KMS-11 (cell line): ENCODE results near the gene CMTM7.

Source experiments
- H2AFZ ChIP-seq: fragments of 200-600 bp; sonication (generic); 2 replicates; pipeline ENCODE4 v1.6.1; 2016; ENCODE audit warnings: antibody characterized with exemption, mixed run types, low read depth
- H3K27ac ChIP-seq: fragments of 200-600 bp; sonication (generic); 2 replicates; pipeline ENCODE4 v1.6.1; 2016; ENCODE audit warnings: mild to moderate bottlenecking, mixed run types
- H3K27me3 ChIP-seq: fragments of 200-600 bp; sonication (generic); 2 replicates; pipeline ENCODE4 v1.6.1; 2017; ENCODE audit warnings: mild to moderate bottlenecking, low read depth, mixed run types, moderate library complexity; ENCODE audit not compliant: insufficient read depth
- H3K36me3 ChIP-seq: fragments of 200-600 bp; sonication (generic); 2 replicates; pipeline ENCODE4 v1.6.1; 2017; ENCODE audit warnings: mild to moderate bottlenecking, mixed run types; ENCODE audit not compliant: insufficient read depth
- H3K4me1 ChIP-seq: fragments of 200-600 bp; sonication (generic); 2 replicates; pipeline ENCODE4 v1.6.1; 2016; ENCODE audit warnings: mild to moderate bottlenecking, low read depth, mixed run types; ENCODE audit not compliant: poor library complexity, severe bottlenecking
- H3K4me2 ChIP-seq: fragments of 200-600 bp; sonication (generic); 2 replicates; pipeline ENCODE4 v1.7.0; 2016; ENCODE audit warnings: mild to moderate bottlenecking, mixed run types
- H3K4me3 ChIP-seq: fragments of 200-600 bp; sonication (generic); IDR thresholded peaks from 2 replicates; pipeline ENCODE4 v1.6.1; 2017; ENCODE audit warnings: low read depth, low read length, mixed read lengths; ENCODE audit not compliant: insufficient read depth
- H3K79me2 ChIP-seq: fragments of 200-600 bp; sonication (generic); 2 replicates; pipeline ENCODE4 v1.6.1; 2016; ENCODE audit warnings: low read depth, mixed run types; ENCODE audit not compliant: insufficient read depth
- H3K9ac ChIP-seq: fragments of 200-600 bp; sonication (generic); 2 replicates; pipeline ENCODE4 v1.6.1; 2016; ENCODE audit warnings: mild to moderate bottlenecking, mixed run types
- H4K20me1 ChIP-seq: fragments of 200-600 bp; sonication (generic); 2 replicates; pipeline ENCODE4 v1.6.1; 2016; ENCODE audit warnings: mild to moderate bottlenecking, mixed run types; ENCODE audit not compliant: insufficient read depth
- TF ChIP-seq, protein P1 (sequence below): fragments of 200-600 bp; sonication (generic); conservative IDR thresholded peaks from 2 replicates; pipeline ENCODE4 v1.6.1; 2017; ENCODE audit warnings: low read depth, mild to moderate bottlenecking, antibody characterized with exemption, low read length, moderate library complexity, mixed read lengths

Gene CMTM7

DNA sequence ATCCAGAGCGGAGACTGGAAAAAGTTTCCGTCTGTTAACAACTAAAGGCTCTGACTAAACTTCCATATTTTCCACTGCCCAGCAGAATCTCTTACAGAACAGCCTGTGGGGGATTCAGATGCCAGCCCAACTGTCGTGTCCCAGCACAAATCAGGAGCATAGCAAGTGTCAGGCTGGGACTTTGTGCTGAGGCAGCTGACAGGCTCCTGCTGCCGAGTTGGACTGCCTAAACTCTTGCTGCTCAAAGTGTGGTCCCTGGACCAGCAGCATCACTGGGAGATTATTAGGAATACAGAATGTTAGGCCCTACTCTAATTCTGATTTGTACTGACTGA is 31.2 kb upstream of the CMTM7 start:
- no peaks in the 10 kb centered on the region for H4K20me1 ChIP-seq
- H3K9ac ChIP-seq: no peak overlapping the region
- no peak overlapping the region for H2AFZ ChIP-seq
- H3K4me1 ChIP-seq: peaks cover 5% of the 10 kb centered on the region
- no peak overlapping the region for H3K27ac ChIP-seq
- H3K4me3 ChIP-seq: no peak overlapping the region
- TF ChIP-seq, protein P1, sequence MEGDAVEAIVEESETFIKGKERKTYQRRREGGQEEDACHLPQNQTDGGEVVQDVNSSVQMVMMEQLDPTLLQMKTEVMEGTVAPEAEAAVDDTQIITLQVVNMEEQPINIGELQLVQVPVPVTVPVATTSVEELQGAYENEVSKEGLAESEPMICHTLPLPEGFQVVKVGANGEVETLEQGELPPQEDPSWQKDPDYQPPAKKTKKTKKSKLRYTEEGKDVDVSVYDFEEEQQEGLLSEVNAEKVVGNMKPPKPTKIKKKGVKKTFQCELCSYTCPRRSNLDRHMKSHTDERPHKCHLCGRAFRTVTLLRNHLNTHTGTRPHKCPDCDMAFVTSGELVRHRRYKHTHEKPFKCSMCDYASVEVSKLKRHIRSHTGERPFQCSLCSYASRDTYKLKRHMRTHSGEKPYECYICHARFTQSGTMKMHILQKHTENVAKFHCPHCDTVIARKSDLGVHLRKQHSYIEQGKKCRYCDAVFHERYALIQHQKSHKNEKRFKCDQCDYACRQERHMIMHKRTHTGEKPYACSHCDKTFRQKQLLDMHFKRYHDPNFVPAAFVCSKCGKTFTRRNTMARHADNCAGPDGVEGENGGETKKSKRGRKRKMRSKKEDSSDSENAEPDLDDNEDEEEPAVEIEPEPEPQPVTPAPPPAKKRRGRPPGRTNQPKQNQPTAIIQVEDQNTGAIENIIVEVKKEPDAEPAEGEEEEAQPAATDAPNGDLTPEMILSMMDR: no peak
- H3K36me3 ChIP-seq: no peaks in the 10 kb centered on the region
- H3K4me2 ChIP-seq: no peak overlapping the region
- no peaks in the 10 kb centered on the region for H3K27me3 ChIP-seq
- no peaks in the 10 kb centered on the region for H3K79me2 ChIP-seq

DNA sequence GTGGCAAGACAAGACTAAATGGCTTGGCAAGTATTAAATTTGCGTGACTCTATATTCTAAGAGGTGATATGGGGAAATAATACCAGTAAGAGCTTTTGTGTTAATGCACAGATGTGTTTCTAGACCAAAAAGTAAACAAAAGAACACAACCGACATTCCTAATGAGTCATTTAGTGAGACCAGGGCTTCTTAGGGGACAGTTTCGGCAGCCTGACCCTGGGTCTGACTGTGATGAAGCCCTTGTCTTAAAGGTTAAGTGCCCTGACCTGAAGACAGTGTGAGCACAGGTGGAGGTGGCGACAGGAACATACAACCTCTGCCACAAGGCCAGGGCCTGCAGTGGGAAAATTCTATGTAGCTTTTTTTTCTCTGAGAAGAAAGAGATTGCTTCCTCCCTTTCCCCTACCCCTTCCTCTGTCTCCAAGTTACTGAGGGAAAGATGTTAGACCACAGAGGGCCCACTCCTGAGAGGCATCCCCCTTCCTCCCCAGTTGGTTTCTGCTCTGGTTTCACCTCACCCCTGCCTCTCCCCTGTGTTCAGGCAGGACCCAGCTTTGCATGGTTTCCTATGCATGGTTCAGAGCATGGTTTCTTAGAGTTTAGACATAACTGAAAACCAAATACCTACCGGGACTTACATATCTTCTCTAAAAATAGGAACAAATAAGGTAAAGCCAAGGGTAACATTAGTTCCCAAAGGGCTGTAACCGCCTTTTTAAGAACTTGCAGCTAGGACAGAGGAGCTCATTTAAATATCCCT is 24.8 kb upstream of the CMTM7 start:
- Histone ChIP-seq H3K4me3 (no peak overlapping the region), H3K27me3 (no peaks in the 10 kb centered on the region), H4K20me1 (no peaks in the 10 kb centered on the region), H3K4me1 (peaks cover 52% of the 10 kb centered on the region), H3K79me2 (no peaks in the 10 kb centered on the region), H2AFZ (no peak overlapping the region; the same call in 1 of the 2 replicates), H3K36me3 (no peaks in the 10 kb centered on the region), H3K9ac (no peak overlapping the region), H3K27ac (peak overlapping the region; percentile 63), H3K4me2 (peak overlapping the region; percentile 63)
- TF ChIP-seq, protein P1: no peak

DNA sequence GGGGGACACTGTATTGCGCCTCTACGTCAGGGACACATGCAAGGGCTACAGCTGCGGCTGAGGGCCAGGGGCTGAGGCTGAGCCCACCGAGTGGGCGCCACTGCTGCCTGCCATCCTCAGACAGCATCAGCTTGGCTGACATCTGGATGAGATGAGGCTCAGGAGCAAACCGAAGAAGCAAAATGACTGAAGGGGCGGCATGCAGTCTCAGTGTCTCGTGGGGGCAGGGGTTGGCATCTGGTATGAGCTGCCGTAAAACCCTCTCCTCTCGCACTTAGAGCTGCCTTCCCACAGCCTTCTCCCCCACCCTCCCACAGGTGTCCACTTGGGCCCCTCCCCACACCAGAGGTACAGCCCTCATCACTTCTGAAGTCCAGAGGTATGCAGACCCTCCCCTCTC is 24.2 kb upstream of the CMTM7 start:
- Histone ChIP-seq H3K36me3 (no peaks in the 10 kb centered on the region), H4K20me1 (no peaks in the 10 kb centered on the region), H3K4me1 (peaks cover 52% of the 10 kb centered on the region), H3K79me2 (no peaks in the 10 kb centered on the region), H3K4me2 (peak overlapping the region; percentile 63), H3K9ac (no peak overlapping the region), H3K4me3 (no peak overlapping the region), H2AFZ (no peak overlapping the region; the same call in 1 of the 2 replicates), H3K27ac (peak overlapping the region; percentile 63), H3K27me3 (no peaks in the 10 kb centered on the region)
- TF ChIP-seq, protein P1: no peak

DNA sequence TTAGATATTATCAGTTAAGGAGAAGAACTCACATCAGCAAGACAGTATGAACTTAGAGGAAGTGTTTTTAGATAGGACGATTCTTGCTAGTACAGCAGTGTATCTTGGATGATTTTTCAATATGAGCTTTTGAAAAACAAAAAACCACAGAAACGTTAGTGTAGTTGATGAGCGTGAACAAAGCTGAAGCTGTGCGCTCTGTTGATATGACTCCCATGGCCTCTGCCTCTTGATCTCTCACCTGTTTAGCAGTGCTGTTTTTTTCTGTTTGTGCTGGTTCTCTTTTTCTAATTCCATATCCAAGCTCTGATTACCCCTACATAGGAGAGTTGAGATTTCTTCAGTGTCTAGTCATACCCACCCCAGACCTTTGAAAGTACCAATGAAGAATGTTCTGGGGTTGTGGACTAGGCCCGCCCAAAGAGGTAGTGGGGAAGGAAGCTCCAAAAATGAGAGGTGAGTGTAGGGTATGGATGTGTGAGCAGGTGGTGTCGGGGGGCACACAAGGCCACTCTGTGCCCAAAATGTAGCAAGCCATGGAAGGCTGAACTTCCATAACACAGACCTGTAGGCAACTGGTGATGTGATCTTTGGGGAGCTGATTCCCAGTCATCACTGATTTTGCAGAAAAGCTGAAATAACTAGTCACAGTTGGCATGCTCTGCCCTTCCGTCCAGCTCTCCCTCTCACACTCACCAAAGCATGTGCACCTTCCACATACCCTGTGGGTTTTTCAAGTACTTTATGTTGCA is 20.0 kb upstream of the CMTM7 start:
- no peak overlapping the region for H2AFZ ChIP-seq
- no peaks in the 10 kb centered on the region for H3K79me2 ChIP-seq
- H3K4me1 ChIP-seq: peaks cover 43% of the 10 kb centered on the region
- H3K27ac ChIP-seq: no peak overlapping the region
- no peak overlapping the region for H3K4me2 ChIP-seq
- H4K20me1 ChIP-seq: no peaks in the 10 kb centered on the region
- no peaks in the 10 kb centered on the region for H3K36me3 ChIP-seq
- TF ChIP-seq, protein P1: no peak
- no peak overlapping the region for H3K9ac ChIP-seq
- no peaks in the 10 kb centered on the region for H3K27me3 ChIP-seq
- H3K4me3 ChIP-seq: no peak overlapping the region
